CD4-positive, CD25-positive, alpha-beta regulatory T cell (primary cell): ENCODE measurements around the gene APOBR. TPM values are rescaled to one million over a fixed set of nuclear protein-coding genes. Genes with fewer than 3 reads are reported as not detected.
A peak's percentile ranks its signal among the peaks of the same experiment; 100 is the strongest.
"Not testable (repeated sequence)": the region's sequence is repeated elsewhere in the genome, so short reads cannot be mapped to it uniquely, and the experiment has no call there.

Experiments
- ATAC-seq, 2 donors: fragments of 150-1000 bp; cut with Tn5 transposase; one replicate each; pipeline ENCODE4 v1.10.0; 2021; ENCODE audit warnings: low read depth in 2 of 2, moderate number of reproducible peaks in 2 of 2, moderate library complexity in 1 of 2
- DNase-seq, 3 donors: peaks; one replicate each; pipeline versions ENCODE4 v3.0.0 to v3.0.0-alpha.2; 2012 to 2022; ENCODE audit warnings: mixed read lengths in 1 of 3
- H3K27ac ChIP-seq: one replicate; pipeline ENCODE4 v1.7.0; 2013; ENCODE audit warnings: mild to moderate bottlenecking, low read length; ENCODE audit not compliant: insufficient read depth, poor library complexity, severe bottlenecking
- H3K27me3 ChIP-seq: one replicate; pipeline ENCODE4 v1.7.0; 2013; ENCODE audit warnings: low read length; ENCODE audit not compliant: control insufficient read depth, insufficient read depth
- H3K36me3 ChIP-seq: one replicate; pipeline ENCODE4 v1.7.0; 2013; ENCODE audit warnings: mild to moderate bottlenecking, low read length, moderate library complexity; ENCODE audit not compliant: control insufficient read depth, insufficient read depth
- H3K4me1 ChIP-seq: 2 replicates; pipeline ENCODE4 v1.7.0; 2013; ENCODE audit warnings: mild to moderate bottlenecking, low read length; ENCODE audit not compliant: insufficient read depth, control insufficient read depth, poor library complexity, severe bottlenecking
- H3K4me3 ChIP-seq: one replicate; pipeline ENCODE4 v1.7.0; 2013; ENCODE audit warnings: low read depth, mild to moderate bottlenecking, low read length, moderate library complexity
- H3K9me3 ChIP-seq, 2 experiments: 1 replicate in 1 of 2; 2 replicates in 1 of 2; pipeline ENCODE4 v1.7.0; 2013; ENCODE audit warnings: low read length in 2 of 2, mild to moderate bottlenecking in 1 of 2, moderate library complexity in 1 of 2; ENCODE audit not compliant: control insufficient read depth in 2 of 2
- H3K27ac Mint-ChIP-seq, 3 donors: one replicate each; pipeline ENCODE4 v1.8.0; 2020 to 2022; ENCODE audit warnings: mild to moderate bottlenecking in 3 of 3, mixed read lengths in 3 of 3, moderate library complexity in 2 of 3
- H3K27me3 Mint-ChIP-seq: one replicate; pipeline ENCODE4 v1.8.0; 2022; ENCODE audit warnings: mild to moderate bottlenecking, mixed read lengths
- H3K36me3 Mint-ChIP-seq: one replicate; pipeline ENCODE4 v1.8.0; 2020; ENCODE audit warnings: mixed read lengths
- H3K4me1 Mint-ChIP-seq, 4 donors: one replicate each; pipeline ENCODE4 v1.8.0; 2020 to 2022; ENCODE audit warnings: mixed read lengths in 4 of 4, mild to moderate bottlenecking in 1 of 4
- H3K4me3 Mint-ChIP-seq, 4 donors: one replicate each; pipeline ENCODE4 v1.8.0; 2020 to 2022; ENCODE audit warnings: mild to moderate bottlenecking in 4 of 4, mixed read lengths in 4 of 4, moderate library complexity in 3 of 4
- H3K9me3 Mint-ChIP-seq, 7 donors: one replicate each; pipeline ENCODE4 v1.8.0; 2020 to 2022; ENCODE audit warnings: mixed read lengths in 7 of 7, mild to moderate bottlenecking in 3 of 7, moderate library complexity in 2 of 7
- polyA plus RNA-seq, 4 donors: library from polyadenylated mRNA; unstranded; fragments of 300-500 nt; fragmentation: Illumina TruSeq; gene quantifications; one replicate each; pipeline ENCODE4 v1.2.3, GENCODE V29; 2021
- total RNA-seq: library from RNA; stranded (reverse); gene quantifications from one replicate; pipeline ENCODE4 v1.2.3, GENCODE V29; 2022

The APOBR gene
- total and polyA plus RNA-seq, 5 donors from 2014 or later: 0.11 to 6.8 (median 0.24) TPM

DNA sequence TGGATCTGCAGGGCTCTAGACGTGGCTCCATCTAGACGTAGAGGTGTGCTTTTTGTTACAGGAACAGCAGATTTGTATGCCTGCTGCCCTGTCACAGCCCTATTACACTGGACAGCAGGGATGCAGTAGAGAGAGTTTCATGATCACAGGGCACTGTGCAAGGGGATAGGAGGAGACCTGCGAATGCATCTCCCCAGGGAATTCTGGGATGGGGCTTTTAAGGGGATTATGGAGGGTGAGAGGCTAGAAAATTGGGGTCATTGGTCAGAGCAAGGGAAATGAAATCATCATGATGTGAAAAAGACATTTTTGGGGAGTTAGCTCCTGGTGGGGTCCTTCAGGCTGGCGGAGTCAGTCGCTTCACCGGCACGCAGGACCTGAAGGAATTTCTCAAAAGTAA lies 48.2 kb downstream of the APOBR start:
- H3K4me3 Mint-ChIP-seq: peak overlapping the region in 1 of 4 donors; percentile 6
- no peaks in the 10 kb centered on the region for H3K4me1 ChIP-seq
- H3K36me3 Mint-ChIP-seq: no peaks in the 10 kb centered on the region
- no peak overlapping the region for H3K27ac ChIP-seq
- DNase-seq: no peak
- peaks cover 4% of the 10 kb centered on the region for H3K27me3 Mint-ChIP-seq
- H3K27ac Mint-ChIP-seq: peak overlapping the region; percentile 48 to 84 (median 58)
- no peak for ATAC-seq
- no peaks in the 10 kb centered on the region for H3K27me3 ChIP-seq
- H3K9me3 ChIP-seq: no peaks in the 10 kb centered on the region
- H3K4me3 ChIP-seq: no peak overlapping the region
- H3K9me3 Mint-ChIP-seq: no peaks in the 10 kb centered on the region
- no peaks in the 10 kb centered on the region for H3K36me3 ChIP-seq
- peaks cover 0 to 21% (median 7%) of the 10 kb centered on the region in 4 donors for H3K4me1 Mint-ChIP-seq

DNA sequence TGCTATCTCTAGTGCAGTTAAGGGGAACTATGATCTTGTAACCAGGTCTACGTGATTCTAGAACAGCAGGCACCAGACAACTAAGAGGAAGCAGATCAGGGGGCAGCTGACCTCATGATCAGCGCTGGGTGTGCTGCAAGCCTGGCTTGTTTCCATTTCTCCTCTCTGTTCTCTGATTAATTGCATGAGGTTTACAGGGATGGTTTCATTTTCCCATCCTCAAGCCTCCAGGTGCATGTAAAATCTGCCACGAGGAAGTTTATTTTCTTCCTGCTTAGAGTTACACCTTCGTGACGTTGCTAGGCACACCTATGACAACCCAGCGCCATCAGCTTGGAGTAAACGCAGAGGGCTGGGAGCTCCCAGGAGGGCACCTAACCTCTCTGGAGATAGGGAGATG lies 48.6 kb downstream of the APOBR start:
- Histone ChIP-seq H3K4me1 (no peaks in the 10 kb centered on the region), H3K36me3 (no peaks in the 10 kb centered on the region), H3K9me3 (no peaks in the 10 kb centered on the region), H3K27ac (no peak overlapping the region), H3K4me3 (no peak overlapping the region), H3K27me3 (no peaks in the 10 kb centered on the region)
- Mint-ChIP-seq H3K27ac (peak overlapping the region in 2 of 3 donors; percentile 58 to 84), H3K4me1 (peaks cover 0 to 17% (median 5%) of the 10 kb centered on the region in 4 donors), H3K9me3 (no peaks in the 10 kb centered on the region), H3K36me3 (no peaks in the 10 kb centered on the region), H3K4me3 (no peak overlapping the region), H3K27me3 (peaks cover 4% of the 10 kb centered on the region)
- ATAC-seq: no peak
- no peak for DNase-seq

DNA sequence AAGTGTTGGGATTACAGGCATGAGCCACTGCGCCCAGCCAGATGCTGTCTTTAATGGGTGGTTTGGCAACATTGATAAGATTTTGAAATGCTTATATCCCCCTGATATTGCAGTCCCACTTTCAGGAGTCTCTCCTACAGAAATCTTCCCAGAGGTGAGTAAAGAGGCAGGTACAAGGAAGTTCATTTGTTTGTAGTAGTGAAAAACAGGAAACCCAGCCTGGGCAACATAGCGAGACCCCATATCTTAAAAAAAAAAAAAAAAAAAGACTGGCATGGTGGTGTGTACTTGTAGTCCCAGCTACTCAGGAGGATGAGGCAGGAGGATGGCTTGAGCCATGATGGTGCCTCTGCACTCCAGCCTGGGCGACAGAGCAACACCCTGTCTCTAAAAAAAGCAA lies 50.6 kb downstream of the APOBR start:
- H3K9me3 Mint-ChIP-seq: no peaks in the 10 kb centered on the region
- Histone ChIP-seq H3K9me3 (no peaks in the 10 kb centered on the region), H3K27ac (no peak overlapping the region), H3K36me3 (no peaks in the 10 kb centered on the region), H3K4me1 (no peaks in the 10 kb centered on the region), H3K27me3 (no peaks in the 10 kb centered on the region), H3K4me3 (no peak overlapping the region)
- H3K27me3 Mint-ChIP-seq: peaks cover 8% of the 10 kb centered on the region
- no peak for ATAC-seq
- peak overlapping the region in 1 of 3 donors; percentile 9 for H3K27ac Mint-ChIP-seq
- H3K36me3 Mint-ChIP-seq: no peaks in the 10 kb centered on the region
- H3K4me3 Mint-ChIP-seq: no peak overlapping the region
- no peak for DNase-seq
- H3K4me1 Mint-ChIP-seq: peaks cover 5 to 18% (median 10%) of the 10 kb centered on the region in 4 donors

DNA sequence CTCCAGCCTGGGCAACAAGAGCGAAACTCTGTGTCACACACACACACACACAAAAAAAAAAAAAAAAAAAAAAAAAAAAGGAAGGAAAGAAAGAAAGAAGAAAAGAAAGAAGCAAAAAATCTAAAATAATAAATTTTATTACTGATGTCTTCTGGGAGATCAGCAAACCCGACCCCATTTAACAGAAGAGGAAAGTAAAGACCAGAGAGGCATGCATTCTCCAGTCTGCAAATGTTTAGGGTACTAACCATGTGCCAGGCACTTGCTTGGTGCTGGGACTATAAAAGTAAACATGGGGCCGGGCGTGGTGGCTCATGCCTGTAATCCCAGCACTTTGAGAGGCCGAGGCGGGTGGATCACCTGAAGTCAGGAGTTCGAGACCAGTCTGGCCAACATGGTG lies 51.5 kb downstream of the APOBR start:
- H3K4me3 ChIP-seq, H3K4me1 ChIP-seq, H3K36me3 ChIP-seq, ATAC-seq, H3K9me3 ChIP-seq, H3K36me3 Mint-ChIP-seq, H3K27ac ChIP-seq, H3K27ac Mint-ChIP-seq, H3K4me3 Mint-ChIP-seq, H3K27me3 Mint-ChIP-seq, H3K27me3 ChIP-seq, H3K9me3 Mint-ChIP-seq, DNase-seq: not testable (repeated sequence)
- peaks cover 5 to 15% (median 10%) of the 10 kb centered on the region in 4 donors for H3K4me1 Mint-ChIP-seq

DNA sequence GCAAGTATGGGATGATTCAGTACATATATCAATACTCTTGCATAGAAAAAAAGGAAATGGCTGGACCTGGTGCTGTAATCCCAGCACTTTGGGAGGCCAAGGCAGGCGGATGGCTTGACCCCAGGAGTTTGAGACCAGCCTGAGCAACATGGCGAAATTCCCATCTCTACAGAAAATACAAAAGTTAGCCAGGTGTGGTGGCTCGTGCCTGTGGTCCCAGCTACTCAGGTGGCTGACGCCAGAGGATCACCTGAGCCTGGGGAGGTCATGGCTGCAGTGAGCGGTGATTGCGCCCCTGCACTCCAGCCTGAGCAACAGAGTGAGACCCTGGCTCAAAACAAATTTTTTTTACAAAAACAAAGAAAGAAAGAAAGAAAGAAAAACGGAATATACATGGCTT lies 52.2 kb downstream of the APOBR start:
- H3K4me1 Mint-ChIP-seq: peaks cover 5 to 15% (median 10%) of the 10 kb centered on the region in 4 donors
- H3K4me3 Mint-ChIP-seq: no peak overlapping the region
- H3K4me1 ChIP-seq: no peaks in the 10 kb centered on the region
- DNase-seq (no peak), ATAC-seq (no peak)
- H3K27ac Mint-ChIP-seq: no peak overlapping the region
- H3K9me3 ChIP-seq: no peaks in the 10 kb centered on the region
- no peak overlapping the region for H3K27ac ChIP-seq
- H3K9me3 Mint-ChIP-seq: no peaks in the 10 kb centered on the region
- H3K27me3 Mint-ChIP-seq: peaks cover 8% of the 10 kb centered on the region
- no peaks in the 10 kb centered on the region for H3K36me3 Mint-ChIP-seq
- H3K36me3 ChIP-seq: no peaks in the 10 kb centered on the region
- no peaks in the 10 kb centered on the region for H3K27me3 ChIP-seq
- no peak overlapping the region for H3K4me3 ChIP-seq

- H3K27ac Mint-ChIP-seq: no peak overlapping the region
- H3K4me1 Mint-ChIP-seq: peaks cover 4 to 15% (median 9%) of the 10 kb centered on the region in 4 donors
These were observed 53.9 kb downstream of the APOBR start for GRCh38 chr16:28548306-28548802.

More at GRCh38 chr16:28548306-28548802, 53.9 kb downstream of the APOBR start:
- no peak for ATAC-seq
- no peak overlapping the region for H3K4me3 ChIP-seq
- H3K36me3 ChIP-seq: no peaks in the 10 kb centered on the region
- no peaks in the 10 kb centered on the region for H3K27me3 ChIP-seq
- no peak overlapping the region for H3K27ac ChIP-seq
- Mint-ChIP-seq H3K36me3 (no peaks in the 10 kb centered on the region), H3K4me3 (no peak overlapping the region), H3K9me3 (no peaks in the 10 kb centered on the region), H3K27me3 (peaks cover 8% of the 10 kb centered on the region)
- no peak for DNase-seq
- H3K9me3 ChIP-seq: no peaks in the 10 kb centered on the region
- H3K4me1 ChIP-seq: peaks cover 2% of the 10 kb centered on the region

Other genes starting within 250 kb of the APOBR start
- gene SBK1, start 202.1 kb upstream of the APOBR start, total RNA-seq: 20.2 TPM
- gene SBK1, start 202.1 kb upstream of the APOBR start, polyA plus RNA-seq: 1 to 10 TPM; 2.0 to 4.9 (median 3.1) TPM
- gene NPIPB6, start 131.1 kb upstream of the APOBR start, total RNA-seq: 3.0 TPM
- under 1 TPM in 2 of 4 donors, not detected in 2; 0.13 to 0.42 TPM for gene NPIPB6, start 131.1 kb upstream of the APOBR start, polyA plus RNA-seq
- gene EIF3CL, start 90.8 kb upstream of the APOBR start, total RNA-seq: 49.6 TPM
- gene EIF3CL, start 90.8 kb upstream of the APOBR start, polyA plus RNA-seq: 10 to 100 TPM; 14.5 to 44.2 (median 23.3) TPM
- gene NPIPB7, start 22.3 kb upstream of the APOBR start, total RNA-seq: not detected
- not detected for gene NPIPB7, start 22.3 kb upstream of the APOBR start, polyA plus RNA-seq
- 55.2 TPM for gene CLN3, start 2.6 kb upstream of the APOBR start, total RNA-seq
- 10 to 100 TPM; 24.8 to 39.3 (median 30.7) TPM for gene CLN3, start 2.6 kb upstream of the APOBR start, polyA plus RNA-seq
- gene IL27, start 12.2 kb downstream of the APOBR start, total RNA-seq: not detected
- gene IL27, start 12.2 kb downstream of the APOBR start, polyA plus RNA-seq: not detected
- not detected for gene NUPR1, start 44.3 kb downstream of the APOBR start, total RNA-seq
- not detected for gene NUPR1, start 44.3 kb downstream of the APOBR start, polyA plus RNA-seq
- 49.5 TPM for gene SGF29, start 59.3 kb downstream of the APOBR start, total RNA-seq
- 10 to 100 TPM; 43.4 to 97.5 (median 70.5) TPM for gene SGF29, start 59.3 kb downstream of the APOBR start, polyA plus RNA-seq
- gene SULT1A2, start 102.4 kb downstream of the APOBR start, total RNA-seq: 0.39 TPM
- not detected for gene SULT1A2, start 102.4 kb downstream of the APOBR start, polyA plus RNA-seq
- 8.6 TPM for gene SULT1A1, start 115.4 kb downstream of the APOBR start, total RNA-seq
- 10 to 100 TPM in 2 of 4 donors, 1 to 10 TPM in 2; 6.4 to 19.2 (median 10.2) TPM for gene SULT1A1, start 115.4 kb downstream of the APOBR start, polyA plus RNA-seq
- gene NPIPB8, start 143.4 kb downstream of the APOBR start, total RNA-seq: 1.1 TPM
- gene NPIPB8, start 143.4 kb downstream of the APOBR start, polyA plus RNA-seq: not detected
- 182 TPM for gene EIF3C, start 216.8 kb downstream of the APOBR start, total RNA-seq
- gene EIF3C, start 216.8 kb downstream of the APOBR start, polyA plus RNA-seq: 100 to 1,000 TPM; 131 to 214 (median 178) TPM